Skeletal muscle cell (primary cell): ENCODE measurements around the gene SLC10A3.

Experiments used
- DNase-seq: peaks from one replicate; pipeline ENCODE4 v3.0.0-alpha.2; 2010; ENCODE audit warnings: low read depth
- H3K4me3 ChIP-seq: 2 replicates; pipeline ENCODE4 v1.5.1; 2011; ENCODE audit warnings: low read depth, mild to moderate bottlenecking, control low read depth, low read length, moderate library complexity

The SLC10A3 gene

GRCh38 chrX:154445776-154446175 is 44.7 kb downstream of the SLC10A3 start:
- no peak overlapping the region for H3K4me3 ChIP-seq
- DNase-seq, result no peak

- H3K4me3 ChIP-seq, result peak overlapping the region; percentile 62
- DNase-seq, result no peak
Observed at GRCh38 chrX:154444755-154445246, 45.6 kb downstream of the SLC10A3 start.

- H3K4me3 ChIP-seq, result peak within 1 kb of the TSS; percentile 62
Observed at GRCh38 chrX:154443992-154444754, 46.3 kb downstream of the SLC10A3 start, which contains the start of gene FAM50A. TSS of gene FAM50A (plus strand) at chrX:154444141. CDS start at chrX:154444236, 95 bp downstream.

GRCh38 chrX:154443479-154443910 is 46.9 kb downstream of the SLC10A3 start:
- no peak for DNase-seq
- peak overlapping the region; percentile 35 for H3K4me3 ChIP-seq

More at GRCh38 chrX:154443992-154444754, 46.3 kb downstream of the SLC10A3 start, which contains the start of gene FAM50A:
- DNase-seq, result no peak

GRCh38 chrX:154441984-154442707 is 48.3 kb downstream of the SLC10A3 start:
- H3K4me3 ChIP-seq, result no peak overlapping the region
- DNase-seq, result no peak

- no peak overlapping the region for H3K4me3 ChIP-seq
- DNase-seq, result no peak
Observed at GRCh38 chrX:154441564-154441963, 48.9 kb downstream of the SLC10A3 start.

GRCh38 chrX:154440623-154441357 is 49.6 kb downstream of the SLC10A3 start:
- no peak overlapping the region for H3K4me3 ChIP-seq
- DNase-seq, result no peak

- DNase-seq, result no peak
- H3K4me3 ChIP-seq, result no peak overlapping the region
Observed at GRCh38 chrX:154439841-154440240, 50.6 kb downstream of the SLC10A3 start.

- H3K4me3 ChIP-seq, result peak overlapping the region; percentile 56
- DNase-seq, result no peak
Observed at GRCh38 chrX:154437971-154438893, 52.2 kb downstream of the SLC10A3 start.
